Chondrocyte (in vitro differentiated cells): ENCODE results near the gene RRP15. TPM values are rescaled to one million over a fixed set of nuclear protein-coding genes. Genes with fewer than 3 reads are reported as not detected.

ENCODE experiments used
- DNase-seq: peaks from one replicate; pipeline ENCODE4 v3.0.0; 2021; ENCODE audit warnings: mixed read lengths, low spot score
- H3K27ac Mint-ChIP-seq: one replicate; pipeline ENCODE4 v1.8.0; 2021; ENCODE audit warnings: mild to moderate bottlenecking, moderate library complexity, mixed read lengths; ENCODE audit not compliant: unreplicated experiment
- H3K27me3 Mint-ChIP-seq: 2 replicates; pipeline ENCODE4 v1.8.0; 2021; ENCODE audit warnings: low read depth, mixed read lengths
- H3K36me3 Mint-ChIP-seq: 2 replicates; pipeline ENCODE4 v1.8.0; 2021; ENCODE audit warnings: low read depth, mixed read lengths
- H3K4me1 Mint-ChIP-seq: 2 replicates; pipeline ENCODE4 v1.8.0; 2021; ENCODE audit warnings: low read depth, mild to moderate bottlenecking, mixed read lengths
- H3K4me3 Mint-ChIP-seq: one replicate; pipeline ENCODE4 v1.8.0; 2021; ENCODE audit warnings: mild to moderate bottlenecking, moderate library complexity, mixed read lengths; ENCODE audit not compliant: unreplicated experiment
- H3K9me3 Mint-ChIP-seq: 2 replicates; pipeline ENCODE4 v1.8.0; 2021; ENCODE audit warnings: low read depth, mixed read lengths
- total RNA-seq: library from RNA; stranded (reverse); gene quantifications from 3 replicates; pipeline ENCODE4 v1.2.1, GENCODE V29; 2021
- TF ChIP-seq, protein P1 (sequence below): fragments of 200-600 bp; sonication (generic); IDR thresholded peaks from 2 replicates; pipeline ENCODE4 v1.5.0; 2021; ENCODE audit warnings: antibody characterized with exemption, mild to moderate bottlenecking, moderate library complexity

RRP15 gene
- total RNA-seq, 1 donor from 2014 or later = 16.9 TPM

DNA sequence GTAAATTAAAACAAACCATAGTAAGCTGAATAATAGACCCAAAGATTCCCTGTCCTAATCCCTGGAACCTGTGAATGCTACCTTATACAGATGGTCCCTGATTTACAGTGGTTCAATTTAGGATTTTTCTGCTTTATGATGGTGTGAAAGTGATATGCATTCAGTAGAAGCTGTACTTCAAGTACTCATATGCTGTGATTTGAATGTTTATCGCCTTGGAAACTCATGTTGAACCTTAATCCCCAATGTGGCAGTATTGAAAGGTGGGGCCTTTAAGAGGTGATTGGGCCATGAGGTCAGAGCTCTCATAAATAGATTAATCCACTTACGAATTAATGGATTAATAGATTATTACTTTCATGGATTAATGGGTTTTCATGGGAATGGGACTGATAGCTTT is 10.6 kb upstream of the RRP15 start:
- Mint-ChIP-seq H3K4me1 (no peaks in the 10 kb centered on the region), H3K27ac (no peak overlapping the region), H3K4me3 (no peak overlapping the region), H3K9me3 (no peaks in the 10 kb centered on the region), H3K27me3 (peaks cover 24% of the 10 kb centered on the region), H3K36me3 (no peaks in the 10 kb centered on the region)
- TF ChIP-seq, protein P1, sequence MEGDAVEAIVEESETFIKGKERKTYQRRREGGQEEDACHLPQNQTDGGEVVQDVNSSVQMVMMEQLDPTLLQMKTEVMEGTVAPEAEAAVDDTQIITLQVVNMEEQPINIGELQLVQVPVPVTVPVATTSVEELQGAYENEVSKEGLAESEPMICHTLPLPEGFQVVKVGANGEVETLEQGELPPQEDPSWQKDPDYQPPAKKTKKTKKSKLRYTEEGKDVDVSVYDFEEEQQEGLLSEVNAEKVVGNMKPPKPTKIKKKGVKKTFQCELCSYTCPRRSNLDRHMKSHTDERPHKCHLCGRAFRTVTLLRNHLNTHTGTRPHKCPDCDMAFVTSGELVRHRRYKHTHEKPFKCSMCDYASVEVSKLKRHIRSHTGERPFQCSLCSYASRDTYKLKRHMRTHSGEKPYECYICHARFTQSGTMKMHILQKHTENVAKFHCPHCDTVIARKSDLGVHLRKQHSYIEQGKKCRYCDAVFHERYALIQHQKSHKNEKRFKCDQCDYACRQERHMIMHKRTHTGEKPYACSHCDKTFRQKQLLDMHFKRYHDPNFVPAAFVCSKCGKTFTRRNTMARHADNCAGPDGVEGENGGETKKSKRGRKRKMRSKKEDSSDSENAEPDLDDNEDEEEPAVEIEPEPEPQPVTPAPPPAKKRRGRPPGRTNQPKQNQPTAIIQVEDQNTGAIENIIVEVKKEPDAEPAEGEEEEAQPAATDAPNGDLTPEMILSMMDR = no peak
- DNase-seq = no peak

DNA sequence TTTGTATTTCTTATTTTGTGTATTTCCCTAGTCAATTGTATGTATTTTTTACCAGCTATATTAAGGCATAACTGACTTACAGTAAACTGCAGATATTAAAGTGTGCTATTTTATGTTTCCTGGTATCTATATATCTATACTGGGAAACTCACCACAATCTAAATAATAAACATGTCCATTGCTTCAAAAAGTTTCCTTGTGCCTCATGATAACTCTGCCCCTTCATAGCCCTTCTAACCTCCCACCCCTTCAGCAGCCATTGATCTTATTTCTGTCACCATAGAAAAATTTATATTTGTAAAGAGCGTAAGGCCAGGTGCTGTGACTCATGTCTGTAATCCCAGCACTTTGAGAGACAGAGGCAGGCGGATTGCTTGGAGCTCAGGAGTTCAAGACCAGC is 9.3 kb upstream of the RRP15 start:
- peaks cover 2% of the 10 kb centered on the region for H3K9me3 Mint-ChIP-seq
- H3K4me1 Mint-ChIP-seq = no peaks in the 10 kb centered on the region
- H3K27ac Mint-ChIP-seq = no peak overlapping the region
- TF ChIP-seq, protein P1 = no peak
- no peak for DNase-seq
- no peak overlapping the region for H3K4me3 Mint-ChIP-seq
- peaks cover 27% of the 10 kb centered on the region for H3K27me3 Mint-ChIP-seq
- peaks cover 2% of the 10 kb centered on the region for H3K36me3 Mint-ChIP-seq

DNA sequence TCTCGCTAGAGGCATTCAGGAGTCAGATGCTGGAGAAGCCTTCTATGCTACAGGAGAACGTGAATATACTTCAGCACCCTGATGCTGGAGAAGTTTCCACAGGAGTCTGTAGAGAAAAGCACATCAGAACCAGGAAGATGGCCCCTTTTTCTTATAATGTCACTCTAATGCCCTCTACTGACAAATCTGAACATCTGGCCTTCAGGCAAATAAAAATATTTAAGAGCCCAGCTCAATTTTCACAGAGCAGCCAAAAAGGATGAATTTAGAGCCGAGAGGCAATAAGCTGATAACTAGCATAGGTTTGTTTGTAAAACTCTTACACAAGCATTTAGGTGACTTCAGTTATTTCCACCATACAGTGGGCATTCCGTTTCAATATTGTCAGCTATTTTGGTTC is 3.8 kb upstream of the RRP15 start:
- peaks cover 19% of the 10 kb centered on the region for H3K27me3 Mint-ChIP-seq
- DNase-seq = no peak
- H3K4me1 Mint-ChIP-seq = peaks cover 22% of the 10 kb centered on the region
- H3K27ac Mint-ChIP-seq = no peak overlapping the region
- peaks cover 6% of the 10 kb centered on the region for H3K9me3 Mint-ChIP-seq
- no peak overlapping the region for H3K4me3 Mint-ChIP-seq
- TF ChIP-seq, protein P1 = no peak
- H3K36me3 Mint-ChIP-seq = peaks cover 2% of the 10 kb centered on the region

DNA sequence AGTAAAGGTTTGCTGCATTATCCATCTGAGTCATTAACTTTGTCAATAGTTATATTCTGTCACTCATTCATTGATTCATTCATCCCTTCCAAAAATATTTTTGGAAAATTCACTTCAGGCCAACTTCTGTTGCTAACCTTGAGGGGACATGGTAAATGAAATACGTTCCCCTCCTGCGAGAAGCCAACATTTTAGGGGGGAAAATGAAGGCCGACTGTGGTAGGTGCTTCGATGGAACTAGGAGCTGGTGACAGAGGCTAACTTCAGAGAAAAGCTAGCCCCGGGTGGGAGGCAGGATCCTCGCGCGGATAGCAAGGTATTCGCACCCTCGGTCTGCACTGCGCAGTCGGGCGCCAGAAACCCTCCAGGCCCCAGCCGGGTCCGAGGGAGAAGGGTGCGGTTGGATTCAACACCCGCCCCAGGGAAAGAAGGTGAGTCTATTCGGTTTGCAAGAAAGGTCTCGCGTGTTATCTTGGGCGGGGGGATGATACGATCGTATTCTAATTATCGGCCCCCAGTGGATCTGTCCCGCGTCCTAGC is 646 bp upstream of the RRP15 start:
- H3K4me3 Mint-ChIP-seq = peak overlapping the region; percentile 99
- H3K4me1 Mint-ChIP-seq = peaks cover 27% of the 10 kb centered on the region
- TF ChIP-seq, protein P1 = no peak
- H3K27me3 Mint-ChIP-seq = peaks cover 3% of the 10 kb centered on the region
- peaks cover 2% of the 10 kb centered on the region for H3K36me3 Mint-ChIP-seq
- H3K27ac Mint-ChIP-seq = peak overlapping the region; percentile 97
- peaks cover 6% of the 10 kb centered on the region for H3K9me3 Mint-ChIP-seq
- DNase-seq = no peak

DNA sequence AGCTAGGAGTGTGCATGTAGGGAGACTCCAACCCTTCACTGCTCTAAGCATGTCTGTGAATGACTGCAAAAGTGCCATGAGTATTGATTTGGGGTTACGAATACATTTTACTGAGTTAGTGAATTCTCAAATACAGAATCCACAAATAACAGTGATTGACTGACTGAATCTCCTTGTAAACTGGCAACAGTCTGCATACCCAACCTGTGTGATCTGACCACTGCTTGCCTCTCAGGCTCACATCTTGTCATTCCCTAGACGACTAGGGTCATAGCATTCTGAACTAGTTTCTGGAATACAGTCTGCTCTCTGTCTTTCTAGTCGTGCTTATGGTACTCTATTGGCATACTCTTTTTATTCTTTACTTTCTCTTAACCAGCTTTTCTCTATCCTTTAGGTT is 7.4 kb downstream of the RRP15 start:
- H3K4me3 Mint-ChIP-seq = no peak overlapping the region
- no peak overlapping the region for H3K27ac Mint-ChIP-seq
- DNase-seq = no peak
- H3K27me3 Mint-ChIP-seq = no peaks in the 10 kb centered on the region
- peaks cover 11% of the 10 kb centered on the region for H3K4me1 Mint-ChIP-seq
- no peaks in the 10 kb centered on the region for H3K36me3 Mint-ChIP-seq
- no peaks in the 10 kb centered on the region for H3K9me3 Mint-ChIP-seq
- TF ChIP-seq, protein P1 = no peak
